Thymus (tissue), 11 donors: Measurements from ENCODE around the gene PIP4K2B. TPM values are rescaled to one million over a fixed set of nuclear protein-coding genes. Genes with fewer than 3 reads are reported as not detected.
A peak's percentile ranks its signal among the peaks of the same experiment; 100 is the strongest.

Experiments
- DNase-seq, 9 donors: peaks; one replicate each; pipeline ENCODE4 v3.0.0-alpha.2; 2013; ENCODE audit warnings: low spot score in 9 of 9, low read depth in 6 of 9, missing footprints in 1 of 9
- H3K27ac ChIP-seq, 2 donors: one replicate each; pipeline ENCODE4 v1.5.1; 2013; ENCODE audit warnings: control low read depth in 1 of 2, low read depth in 1 of 2, low read length in 1 of 2, mild to moderate bottlenecking in 1 of 2, moderate library complexity in 1 of 2
- H3K27me3 ChIP-seq, 2 donors: one replicate each; pipeline ENCODE4 v1.5.1; 2013; ENCODE audit warnings: low read length in 1 of 2; ENCODE audit not compliant: control insufficient read depth in 2 of 2, insufficient read depth in 1 of 2
- H3K36me3 ChIP-seq, 2 donors: one replicate each; pipeline ENCODE4 v1.5.1; 2013; ENCODE audit warnings: low read length in 1 of 2, mild to moderate bottlenecking in 1 of 2, moderate library complexity in 1 of 2; ENCODE audit not compliant: control insufficient read depth in 2 of 2, insufficient read depth in 2 of 2
- H3K4me1 ChIP-seq, 2 donors: one replicate each; pipeline ENCODE4 v1.5.1; 2013; ENCODE audit warnings: low read length in 2 of 2; ENCODE audit not compliant: control insufficient read depth in 2 of 2, insufficient read depth in 2 of 2
- H3K4me3 ChIP-seq, 2 donors: one replicate each; pipeline ENCODE4 v1.5.1; 2013; ENCODE audit warnings: low read length in 2 of 2, control low read depth in 1 of 2, mild to moderate bottlenecking in 1 of 2
- H3K9me3 ChIP-seq, 2 donors: one replicate each; pipeline ENCODE4 v1.5.1; 2013; ENCODE audit warnings: low read length in 1 of 2, mild to moderate bottlenecking in 1 of 2; ENCODE audit not compliant: control insufficient read depth in 2 of 2, insufficient read depth in 1 of 2
- WGBS: extraction: QIAGEN DNeasy Blood & Tissue Kit; methylation state at CpG from one replicate; pipeline ENCODE4 v1.1.7; 2013; 5-methylcytosine and 5-hydroxymethylcytosine counted together
- polyA plus RNA-seq: library from polyadenylated mRNA; stranded (reverse); fragments of 200-250 nt; gene quantifications from one replicate; pipeline ENCODE4 v1.2.3, GENCODE V29; 2013
- total RNA-seq: library from RNA; stranded (reverse); fragments of 120-200 nt; gene quantifications from one replicate; pipeline ENCODE4 v1.2.4, GENCODE V29; 2013
- donor health status: healthy.

PIP4K2B gene
- total and polyA plus RNA-seq, 2 donors: 15.9 to 17.8 TPM

DNA sequence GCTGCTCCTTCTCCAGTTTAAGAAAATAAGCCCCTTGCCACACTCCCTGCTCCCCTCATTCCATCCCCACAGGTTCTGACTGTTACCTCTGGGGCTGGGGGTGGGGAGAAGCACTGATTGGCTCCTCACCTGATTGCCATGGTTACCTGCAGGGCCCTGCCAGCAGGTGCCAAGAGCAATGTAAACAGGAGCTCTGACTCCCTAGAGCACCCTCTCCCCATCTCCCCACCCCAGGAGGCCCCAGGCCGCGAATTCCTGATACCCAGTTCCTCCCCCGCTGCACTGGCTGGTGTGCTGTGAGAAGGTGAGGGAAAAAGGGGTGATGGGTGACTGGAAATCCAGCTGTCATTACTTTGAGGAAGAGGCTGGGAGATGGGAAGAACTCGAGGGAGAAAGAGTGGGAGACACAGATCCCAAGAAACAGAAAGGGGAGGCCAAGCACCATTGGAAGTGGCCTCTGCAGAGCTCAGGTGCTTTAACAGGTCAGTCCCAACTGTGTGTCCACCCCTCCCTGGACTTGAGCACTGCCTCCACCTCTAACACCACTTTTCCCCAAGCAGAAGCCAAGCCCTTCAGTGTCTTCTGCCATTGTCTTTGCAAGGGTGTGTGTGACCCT, 55.7 kb downstream of the PIP4K2B start:
- peak overlapping the region in 1 of 2 donors; percentile 1 for H3K27ac ChIP-seq
- H3K9me3 ChIP-seq: peaks cover 0 to 4% of the 10 kb centered on the region in 2 donors
- WGBS: 95% methylated on average over 4 of the region's 4 CpGs
- H3K4me3 ChIP-seq: no peak overlapping the region
- peaks cover 10 to 62% of the 10 kb centered on the region in 2 donors for H3K4me1 ChIP-seq
- peaks cover 20 to 43% of the 10 kb centered on the region in 2 donors for H3K27me3 ChIP-seq
- H3K36me3 ChIP-seq: no peaks in the 10 kb centered on the region
- no peak for DNase-seq

DNA sequence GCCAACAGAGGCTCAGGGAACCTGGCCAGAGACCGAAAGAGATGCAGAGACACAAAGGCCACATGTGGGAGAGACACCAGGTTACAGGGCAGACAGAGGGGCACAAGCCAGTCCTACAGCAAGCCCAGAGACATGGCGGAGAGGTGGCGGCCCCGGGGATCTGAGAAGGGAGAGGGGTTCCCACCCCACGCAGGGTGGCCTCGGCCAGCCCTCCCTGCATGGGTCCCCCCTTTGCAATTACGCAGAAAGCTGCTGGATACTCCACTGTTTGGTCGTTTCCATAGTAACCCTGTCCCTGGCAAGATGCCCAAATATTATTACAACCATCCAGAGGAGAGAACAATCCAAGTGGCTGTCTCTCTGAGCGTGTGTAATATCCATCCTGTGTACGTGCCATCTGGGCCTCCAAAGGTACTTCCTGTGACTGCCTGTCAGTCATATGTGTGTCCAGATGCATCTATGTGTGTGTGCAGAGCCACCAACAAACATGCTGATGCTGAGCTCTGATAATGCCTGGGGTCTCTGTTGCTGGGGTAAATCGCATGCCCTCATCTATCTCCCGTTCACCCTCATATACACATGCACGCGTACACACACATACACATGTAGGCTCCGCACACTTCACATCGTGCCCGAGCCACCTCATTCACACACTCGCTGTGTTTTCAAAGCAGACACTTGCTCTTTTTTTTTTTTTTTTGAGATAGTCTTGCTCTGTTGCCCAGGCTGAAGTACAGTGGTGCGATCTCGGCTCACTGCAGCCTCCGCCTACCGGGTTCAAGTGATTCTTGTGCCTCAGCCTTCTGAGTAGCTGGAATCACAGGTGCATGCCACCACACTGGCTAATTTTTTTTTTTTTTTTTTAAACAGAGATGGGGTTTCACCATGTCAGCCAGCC, 56.7 kb downstream of the PIP4K2B start:
- Histone ChIP-seq H3K27ac (peak overlapping the region; percentile 75 to 84), H3K9me3 (no peaks in the 10 kb centered on the region), H3K36me3 (no peaks in the 10 kb centered on the region), H3K27me3 (peaks cover 17 to 38% of the 10 kb centered on the region in 2 donors), H3K4me1 (peaks cover 6 to 54% of the 10 kb centered on the region in 2 donors), H3K4me3 (no peak overlapping the region)
- 86% methylated on average over 22 of the region's 22 CpGs for WGBS
- peak in 3 of 9 donors; percentile 38 to 70 (median 52) for DNase-seq

DNA sequence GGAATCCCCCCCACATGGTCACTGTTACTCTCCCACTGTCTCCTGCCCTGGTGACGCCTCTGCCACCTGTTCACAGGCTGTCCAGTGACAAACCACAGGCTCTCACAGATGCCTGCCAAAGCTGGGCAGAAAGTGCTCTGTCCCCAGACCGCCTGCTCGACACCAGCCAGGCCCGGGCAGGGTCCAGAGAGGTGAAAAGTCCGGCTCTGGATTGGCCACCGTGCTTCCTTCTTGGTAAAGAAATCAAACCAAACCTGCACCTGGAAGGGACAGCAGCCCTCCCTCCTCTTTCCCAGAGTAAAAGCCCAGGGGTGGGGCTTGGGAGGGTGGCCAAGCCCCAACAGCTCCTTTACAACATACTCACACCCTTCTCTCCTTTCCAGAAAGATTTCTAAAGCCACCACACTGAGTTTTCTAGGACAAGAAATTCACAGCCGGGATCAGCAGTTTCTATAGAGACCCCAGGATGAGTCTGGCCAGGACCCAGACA, 57.4 kb downstream of the PIP4K2B start:
- no peaks in the 10 kb centered on the region for H3K36me3 ChIP-seq
- 88% methylated on average over 7 of the region's 7 CpGs for WGBS
- peaks cover 6 to 48% of the 10 kb centered on the region in 2 donors for H3K4me1 ChIP-seq
- H3K9me3 ChIP-seq: no peaks in the 10 kb centered on the region
- H3K4me3 ChIP-seq: no peak overlapping the region
- peak overlapping the region; percentile 75 to 84 for H3K27ac ChIP-seq
- DNase-seq: peak in 1 of 9 donors; percentile 13
- H3K27me3 ChIP-seq: peaks cover 12 to 31% of the 10 kb centered on the region in 2 donors

DNA sequence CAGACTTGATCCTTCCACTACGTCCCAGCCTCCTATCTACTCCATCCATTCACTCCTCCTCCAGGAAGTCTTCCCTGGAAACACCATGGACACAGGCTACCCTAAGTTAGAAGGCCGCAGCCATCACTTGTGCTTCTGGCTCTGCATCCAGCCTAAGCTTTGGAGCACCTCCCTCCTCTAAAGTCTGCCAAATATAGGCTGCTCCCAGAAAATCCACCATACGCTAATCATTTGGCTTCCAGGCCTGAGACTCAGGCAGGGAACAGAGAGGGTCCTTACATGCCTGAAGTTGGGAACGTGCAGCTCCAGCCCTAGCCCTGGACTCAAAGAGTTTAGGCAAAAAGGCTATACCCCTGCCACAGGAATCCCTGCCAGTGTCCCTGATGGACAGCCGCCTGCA, 57.9 kb downstream of the PIP4K2B start:
- Histone ChIP-seq H3K4me3 (no peak overlapping the region), H3K4me1 (peaks cover 6 to 43% of the 10 kb centered on the region in 2 donors), H3K9me3 (no peaks in the 10 kb centered on the region), H3K27me3 (peaks cover 6 to 26% of the 10 kb centered on the region in 2 donors), H3K36me3 (no peaks in the 10 kb centered on the region), H3K27ac (no peak overlapping the region)
- WGBS: 96% methylated on average over 5 of the region's 5 CpGs
- DNase-seq: no peak

DNA sequence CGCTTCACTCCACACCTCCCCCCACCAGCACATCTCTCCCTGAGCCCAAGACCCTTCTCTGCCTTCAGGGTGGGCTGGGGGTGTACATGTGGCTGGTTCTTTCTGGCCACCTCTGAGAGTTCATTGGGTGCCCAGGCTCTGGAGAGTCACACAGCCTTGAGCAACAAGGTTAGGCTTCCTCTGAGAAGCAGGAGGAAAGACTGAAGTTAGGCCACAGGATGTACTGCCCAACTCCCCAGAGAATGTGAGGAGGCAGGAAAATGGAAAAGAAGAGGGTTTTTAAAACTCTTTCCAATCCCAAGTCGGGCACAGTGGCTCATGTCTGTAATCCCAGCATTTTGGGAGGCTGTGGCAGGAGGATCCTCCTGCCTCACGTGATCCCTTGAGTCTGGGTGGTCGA, 58.5 kb downstream of the PIP4K2B start:
- H3K36me3 ChIP-seq: no peaks in the 10 kb centered on the region
- peaks cover 4 to 22% of the 10 kb centered on the region in 2 donors for H3K27me3 ChIP-seq
- no peak overlapping the region for H3K4me3 ChIP-seq
- H3K4me1 ChIP-seq: peaks cover under 1 to 36% of the 10 kb centered on the region in 2 donors
- DNase-seq: no peak
- 95% methylated on average over 4 of the region's 4 CpGs for WGBS
- H3K9me3 ChIP-seq: no peaks in the 10 kb centered on the region
- H3K27ac ChIP-seq: no peak overlapping the region

DNA sequence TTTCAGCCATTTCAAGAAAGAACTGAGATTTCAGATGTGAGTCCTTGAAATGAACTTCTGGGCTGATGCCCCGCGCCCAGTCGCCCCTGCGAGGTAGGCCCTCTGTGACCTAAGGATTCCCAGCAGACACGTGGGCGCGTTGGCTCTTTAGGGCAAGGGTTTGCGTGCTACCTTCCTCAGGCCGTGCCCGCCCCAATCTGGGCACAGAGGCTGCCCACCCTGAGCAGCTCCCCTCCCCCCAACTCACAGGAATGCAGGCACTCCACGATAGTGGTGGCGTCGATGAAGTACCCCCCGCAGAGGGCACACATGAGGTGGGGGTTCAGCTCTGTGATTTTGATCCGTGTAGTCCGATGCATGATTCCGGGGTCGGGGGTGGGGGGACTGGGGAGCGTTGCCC, 59.3 kb downstream of the PIP4K2B start:
- 97% methylated on average over 19 of the region's 19 CpGs for whole genome bisulfite sequencing
- H3K4me1 ChIP-seq: peaks cover 0 to 34% of the 10 kb centered on the region in 2 donors

DNA sequence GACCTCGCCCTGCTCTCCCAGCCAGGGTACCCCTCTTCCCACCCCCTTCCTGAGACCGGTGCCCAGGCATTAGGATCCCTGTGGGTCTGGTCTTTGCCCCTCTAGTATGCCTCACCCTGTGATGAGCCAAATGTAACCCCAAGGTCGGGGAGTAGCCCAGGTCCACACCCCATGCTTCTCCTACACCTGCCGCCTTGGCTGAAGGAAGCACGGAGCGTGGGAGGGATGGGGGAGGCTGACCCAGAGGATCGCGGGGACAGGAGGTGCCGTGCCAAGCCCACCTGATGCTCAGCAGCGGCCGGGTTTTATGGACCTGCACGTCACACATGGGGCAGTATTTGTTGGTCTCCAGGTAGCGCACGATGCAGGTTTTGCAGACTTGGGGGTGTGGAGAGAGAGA, 60.1 kb downstream of the PIP4K2B start:
- 92% methylated on average over 14 of the region's 14 CpGs for WGBS
- peaks cover 0 to 38% of the 10 kb centered on the region in 2 donors for H3K4me1 ChIP-seq
- no peak for DNase-seq

More for the DNA sequence above, 59.3 kb downstream of the PIP4K2B start:
- H3K27ac ChIP-seq: no peak overlapping the region
- peaks cover 0 to 4% of the 10 kb centered on the region in 2 donors for H3K9me3 ChIP-seq
- no peak for DNase-seq
- no peaks in the 10 kb centered on the region for H3K36me3 ChIP-seq
- H3K27me3 ChIP-seq: peaks cover 4 to 19% of the 10 kb centered on the region in 2 donors
- no peak overlapping the region for H3K4me3 ChIP-seq

DNA sequence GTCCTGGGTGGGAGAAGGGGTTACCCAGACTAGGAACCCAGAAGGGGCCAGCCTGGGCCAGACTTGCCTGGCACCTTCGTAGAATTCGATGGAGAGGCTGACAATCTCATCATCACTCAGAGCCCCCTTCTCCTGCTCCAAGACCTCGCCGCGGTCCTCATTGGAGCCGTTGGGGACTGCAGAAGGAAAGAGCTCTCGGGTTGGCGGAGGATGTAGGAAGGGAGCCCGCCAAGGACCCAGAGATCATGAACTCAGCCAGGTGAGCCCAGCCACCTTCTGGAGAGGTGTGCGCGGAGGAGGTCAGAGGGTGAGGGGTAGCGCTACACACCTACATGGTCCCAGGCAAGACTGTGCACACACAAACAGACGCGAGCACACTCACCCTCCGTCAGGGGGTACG, 60.7 kb downstream of the PIP4K2B start:
- Histone ChIP-seq H3K27ac (no peak overlapping the region), H3K36me3 (no peaks in the 10 kb centered on the region), H3K4me3 (no peak overlapping the region), H3K4me1 (peaks cover 0 to 40% of the 10 kb centered on the region in 2 donors), H3K9me3 (peaks cover 0 to 4% of the 10 kb centered on the region in 2 donors), H3K27me3 (peaks cover 4 to 19% of the 10 kb centered on the region in 2 donors)
- 98% methylated on average over 16 of the region's 16 CpGs for WGBS
- no peak for DNase-seq

More for the DNA sequence above, 60.1 kb downstream of the PIP4K2B start:
- Histone ChIP-seq H3K36me3 (no peaks in the 10 kb centered on the region), H3K27ac (no peak overlapping the region), H3K9me3 (peaks cover 0 to 4% of the 10 kb centered on the region in 2 donors), H3K4me3 (no peak overlapping the region), H3K27me3 (peaks cover 4 to 19% of the 10 kb centered on the region in 2 donors)
